ENCODE measurements around the gene ADGRG7.

DNA sequence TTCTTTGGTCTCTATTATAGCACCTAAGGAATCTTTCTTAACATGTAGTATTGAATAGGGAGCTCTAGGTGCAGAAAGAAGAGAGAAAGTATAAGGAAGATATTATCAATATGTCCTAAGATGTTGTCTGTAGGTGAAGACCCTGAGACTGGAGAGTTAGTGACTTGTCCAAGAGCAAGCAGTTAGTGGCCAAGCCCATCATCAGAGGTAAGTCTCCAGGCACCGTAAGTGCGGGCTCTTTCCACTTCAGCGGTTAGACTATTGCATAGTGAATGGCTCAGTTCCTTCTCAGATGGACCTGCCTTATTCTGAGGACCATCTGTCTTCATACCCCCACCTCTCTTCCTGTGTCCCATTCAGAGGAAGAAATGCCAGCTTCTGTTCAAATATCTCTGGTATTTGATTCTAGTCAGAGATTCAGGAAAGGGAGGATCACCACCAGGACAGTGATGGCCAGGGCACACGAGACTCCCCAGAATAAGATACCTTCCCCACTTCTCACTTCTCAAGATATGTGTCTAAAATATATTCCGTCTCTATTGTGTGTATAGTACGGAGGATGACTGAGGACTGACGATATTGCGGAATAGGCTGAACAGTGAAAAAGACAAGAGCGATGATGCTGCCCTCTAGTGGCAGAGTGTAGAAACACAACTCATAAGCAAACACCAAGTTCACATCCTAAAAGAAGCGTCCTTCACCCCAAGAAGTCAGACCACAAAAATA, 19.1 kb upstream of the ADGRG7 start:
- TF ChIP-seq, protein P1, sequence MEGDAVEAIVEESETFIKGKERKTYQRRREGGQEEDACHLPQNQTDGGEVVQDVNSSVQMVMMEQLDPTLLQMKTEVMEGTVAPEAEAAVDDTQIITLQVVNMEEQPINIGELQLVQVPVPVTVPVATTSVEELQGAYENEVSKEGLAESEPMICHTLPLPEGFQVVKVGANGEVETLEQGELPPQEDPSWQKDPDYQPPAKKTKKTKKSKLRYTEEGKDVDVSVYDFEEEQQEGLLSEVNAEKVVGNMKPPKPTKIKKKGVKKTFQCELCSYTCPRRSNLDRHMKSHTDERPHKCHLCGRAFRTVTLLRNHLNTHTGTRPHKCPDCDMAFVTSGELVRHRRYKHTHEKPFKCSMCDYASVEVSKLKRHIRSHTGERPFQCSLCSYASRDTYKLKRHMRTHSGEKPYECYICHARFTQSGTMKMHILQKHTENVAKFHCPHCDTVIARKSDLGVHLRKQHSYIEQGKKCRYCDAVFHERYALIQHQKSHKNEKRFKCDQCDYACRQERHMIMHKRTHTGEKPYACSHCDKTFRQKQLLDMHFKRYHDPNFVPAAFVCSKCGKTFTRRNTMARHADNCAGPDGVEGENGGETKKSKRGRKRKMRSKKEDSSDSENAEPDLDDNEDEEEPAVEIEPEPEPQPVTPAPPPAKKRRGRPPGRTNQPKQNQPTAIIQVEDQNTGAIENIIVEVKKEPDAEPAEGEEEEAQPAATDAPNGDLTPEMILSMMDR (IDR thresholded peaks at IDR 0.05) = peak; percentile 93
- TF ChIP-seq RCOR1 (IDR thresholded peaks at IDR 0.05; ENCODE audit: low read depth, low read length) (no peak), MAFK (IDR thresholded peaks at IDR 0.05; ENCODE audit: partially characterized antibody) (peak; percentile 2), CHD4 (IDR thresholded peaks at IDR 0.05; ENCODE audit: borderline replicate concordance) (no peak), POLR2A (IDR thresholded peaks at IDR 0.05; ENCODE audit: low read length) (no peak), HOXB13 (CRISPR knock-in tag; IDR thresholded peaks at IDR 0.05; ENCODE audit: low read depth) (no peak), SMC3 (IDR thresholded peaks at IDR 0.05) (peak; percentile 88), NR3C1 (IDR thresholded peaks at IDR 0.05) (no peak), JUNB (IDR thresholded peaks at IDR 0.05) (no peak)
